Measurements from ENCODE around the gene COASY.

- no peak for TF ChIP-seq CTCF (IDR thresholded peaks at IDR 0.05)
- no peak for TF ChIP-seq POLR2AphosphoS5 (IDR thresholded peaks at IDR 0.05)
- TF ChIP-seq POLR2A (IDR thresholded peaks at IDR 0.05): no peak
- no peak for TF ChIP-seq EP300 (IDR thresholded peaks at IDR 0.05)
Observed at GRCh38 chr17:42596386-42596785, 34.4 kb downstream of the COASY start.
